ENCODE results near the gene WBP1L.

GRCh38 chr10:102837230-102837721 lies 93.5 kb downstream of the WBP1L start, which contains the start of gene CYP17A1:
- TF ChIP-seq CTCF (IDR thresholded peaks at IDR 0.05; ENCODE audit: low read depth, low read length, poor library complexity, severe bottlenecking) (no peak), EZH2phosphoT487 (IDR thresholded peaks at IDR 0.05; ENCODE audit: borderline replicate concordance, low read length) (no peak)

All from DOHH2 (cell line).